SK-N-SH (cell line): ENCODE data around the gene CCDC69.

Source experiments
- CHD2 ChIP-seq: fragments of 150-350 bp; IDR thresholded peaks from 2 replicates; pipeline ENCODE4 v1.6.1; 2018; ENCODE audit warnings: low read length; ENCODE audit not compliant: partially characterized antibody
- CTCF ChIP-seq: fragments of 200-600 bp; sonication (generic); IDR thresholded peaks from 2 replicates; pipeline ENCODE4 v1.6.1; 2017; ENCODE audit warnings: antibody characterized with exemption, mild to moderate bottlenecking, moderate library complexity
- JUND ChIP-seq: IDR thresholded peaks from 2 replicates; pipeline ENCODE4 v1.4.0; 2012
- MEF2A ChIP-seq: IDR thresholded peaks from 2 replicates; pipeline ENCODE4 v1.4.0; 2012; ENCODE audit warnings: low read depth, borderline replicate concordance
- POLR2AphosphoS5 ChIP-seq: IDR thresholded peaks from 2 replicates; pipeline ENCODE4 v1.6.1; 2012; ENCODE audit warnings: low read depth, low read length
- SMC3 ChIP-seq: IDR thresholded peaks from 2 replicates; pipeline ENCODE4 v1.6.1; 2012; ENCODE audit warnings: low read depth, low read length, improper control_type of control experiment
- TAF1 ChIP-seq: IDR thresholded peaks from 2 replicates; pipeline ENCODE4 v1.6.1; 2012; ENCODE audit warnings: low read depth, mild to moderate bottlenecking, low read length, moderate library complexity, borderline replicate concordance
- TEAD4 ChIP-seq: IDR thresholded peaks from 2 replicates; pipeline ENCODE4 v1.4.0; 2012; ENCODE audit warnings: mild to moderate bottlenecking, borderline replicate concordance; ENCODE audit not compliant: insufficient read depth
- TF ChIP-seq, protein P1 (sequence below): IDR thresholded peaks from 2 replicates; pipeline ENCODE4 v1.6.1; 2012; ENCODE audit warnings: mild to moderate bottlenecking, low read depth, low read length, moderate library complexity

- no peak for TF ChIP-seq SMC3
- no peak for TF ChIP-seq TAF1
- TF ChIP-seq MEF2A, result no peak
- TF ChIP-seq, protein P1, sequence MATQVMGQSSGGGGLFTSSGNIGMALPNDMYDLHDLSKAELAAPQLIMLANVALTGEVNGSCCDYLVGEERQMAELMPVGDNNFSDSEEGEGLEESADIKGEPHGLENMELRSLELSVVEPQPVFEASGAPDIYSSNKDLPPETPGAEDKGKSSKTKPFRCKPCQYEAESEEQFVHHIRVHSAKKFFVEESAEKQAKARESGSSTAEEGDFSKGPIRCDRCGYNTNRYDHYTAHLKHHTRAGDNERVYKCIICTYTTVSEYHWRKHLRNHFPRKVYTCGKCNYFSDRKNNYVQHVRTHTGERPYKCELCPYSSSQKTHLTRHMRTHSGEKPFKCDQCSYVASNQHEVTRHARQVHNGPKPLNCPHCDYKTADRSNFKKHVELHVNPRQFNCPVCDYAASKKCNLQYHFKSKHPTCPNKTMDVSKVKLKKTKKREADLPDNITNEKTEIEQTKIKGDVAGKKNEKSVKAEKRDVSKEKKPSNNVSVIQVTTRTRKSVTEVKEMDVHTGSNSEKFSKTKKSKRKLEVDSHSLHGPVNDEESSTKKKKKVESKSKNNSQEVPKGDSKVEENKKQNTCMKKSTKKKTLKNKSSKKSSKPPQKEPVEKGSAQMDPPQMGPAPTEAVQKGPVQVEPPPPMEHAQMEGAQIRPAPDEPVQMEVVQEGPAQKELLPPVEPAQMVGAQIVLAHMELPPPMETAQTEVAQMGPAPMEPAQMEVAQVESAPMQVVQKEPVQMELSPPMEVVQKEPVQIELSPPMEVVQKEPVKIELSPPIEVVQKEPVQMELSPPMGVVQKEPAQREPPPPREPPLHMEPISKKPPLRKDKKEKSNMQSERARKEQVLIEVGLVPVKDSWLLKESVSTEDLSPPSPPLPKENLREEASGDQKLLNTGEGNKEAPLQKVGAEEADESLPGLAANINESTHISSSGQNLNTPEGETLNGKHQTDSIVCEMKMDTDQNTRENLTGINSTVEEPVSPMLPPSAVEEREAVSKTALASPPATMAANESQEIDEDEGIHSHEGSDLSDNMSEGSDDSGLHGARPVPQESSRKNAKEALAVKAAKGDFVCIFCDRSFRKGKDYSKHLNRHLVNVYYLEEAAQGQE, result no peak
- no peak for TF ChIP-seq POLR2AphosphoS5
- TF ChIP-seq CTCF, result no peak
- no peak for TF ChIP-seq CHD2
- TF ChIP-seq JUND, result no peak
- no peak for TF ChIP-seq TEAD4
These were observed 19.8 kb downstream of the CCDC69 start for GRCh38 chr5:151204051-151204450.
